GM21526 (cell line): Measurements from ENCODE around the gene RPP25L.

Source experiments
- ATAC-seq: cut with Tn5 transposase; IDR thresholded peaks from one replicate; pipeline ENCODE4 v1.9.1; 2021; ENCODE audit warnings: moderate library complexity; ENCODE audit not compliant: unreplicated experiment, low FRiP score

The RPP25L gene

DNA sequence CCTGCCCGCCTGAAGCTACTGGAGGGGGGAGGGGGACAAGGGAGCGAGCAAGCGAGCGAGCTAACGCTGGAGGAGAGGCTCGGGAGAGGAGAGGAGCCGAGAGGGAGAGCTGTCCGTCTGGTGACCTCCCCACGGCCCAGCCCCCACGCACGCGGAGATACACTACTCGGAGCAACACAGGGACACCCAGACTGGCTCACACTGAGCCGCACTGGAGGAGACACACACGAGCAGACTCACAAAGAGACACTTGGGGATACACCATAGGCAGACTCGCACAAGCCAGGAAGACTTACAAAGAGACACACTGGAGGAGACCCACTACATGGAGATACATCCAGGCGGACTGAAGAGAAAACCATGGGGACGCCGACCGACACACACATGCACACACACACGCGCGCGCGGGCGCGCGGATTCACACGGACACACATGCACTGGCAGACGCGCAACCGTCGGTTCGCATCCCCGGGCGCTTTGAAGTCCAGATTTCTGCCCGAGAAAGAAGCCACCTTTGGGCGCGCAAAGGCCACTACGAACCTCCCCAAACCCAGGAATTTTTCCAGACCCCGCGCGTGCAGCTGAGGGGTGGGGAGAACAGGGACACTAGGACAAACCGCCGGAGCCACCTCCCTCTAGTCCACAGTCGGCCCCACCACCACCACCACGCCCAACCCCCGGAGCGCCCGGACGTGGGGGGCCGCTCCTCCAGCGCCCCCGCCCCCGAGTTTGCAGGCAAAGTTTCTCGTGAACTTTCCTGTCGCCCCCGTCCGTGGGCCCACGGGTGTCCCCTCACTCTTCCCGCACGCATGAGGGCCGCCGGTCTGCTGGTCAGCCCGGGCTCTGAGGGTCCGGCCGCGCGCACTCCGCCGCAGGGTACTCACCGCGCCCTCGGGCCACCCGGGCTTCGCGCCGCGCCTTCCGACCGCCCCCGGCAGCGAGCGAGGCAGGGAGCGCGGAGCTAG, 22.9 kb downstream of the RPP25L start:
- ATAC-seq = no peak

DNA sequence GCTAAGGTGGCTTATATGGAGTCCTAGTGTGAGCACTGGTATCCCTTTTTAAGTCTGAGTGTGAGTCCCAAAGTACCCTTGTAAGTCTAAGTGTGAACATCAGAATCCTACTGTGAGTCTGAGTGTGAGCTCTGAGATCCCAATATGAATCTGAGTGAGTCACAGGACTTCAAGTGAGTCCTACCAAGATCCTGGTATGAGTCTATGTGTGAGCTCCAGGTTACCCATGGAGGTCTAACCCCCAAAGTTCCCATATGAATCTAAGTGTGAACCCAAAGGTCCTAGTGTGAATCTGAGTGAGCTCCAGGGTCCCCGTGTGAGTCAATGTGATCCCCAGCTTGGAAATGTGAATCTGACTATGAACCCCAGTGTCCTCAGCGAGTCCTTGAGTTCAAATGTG, 24.6 kb downstream of the RPP25L start:
- no peak for ATAC-seq

DNA sequence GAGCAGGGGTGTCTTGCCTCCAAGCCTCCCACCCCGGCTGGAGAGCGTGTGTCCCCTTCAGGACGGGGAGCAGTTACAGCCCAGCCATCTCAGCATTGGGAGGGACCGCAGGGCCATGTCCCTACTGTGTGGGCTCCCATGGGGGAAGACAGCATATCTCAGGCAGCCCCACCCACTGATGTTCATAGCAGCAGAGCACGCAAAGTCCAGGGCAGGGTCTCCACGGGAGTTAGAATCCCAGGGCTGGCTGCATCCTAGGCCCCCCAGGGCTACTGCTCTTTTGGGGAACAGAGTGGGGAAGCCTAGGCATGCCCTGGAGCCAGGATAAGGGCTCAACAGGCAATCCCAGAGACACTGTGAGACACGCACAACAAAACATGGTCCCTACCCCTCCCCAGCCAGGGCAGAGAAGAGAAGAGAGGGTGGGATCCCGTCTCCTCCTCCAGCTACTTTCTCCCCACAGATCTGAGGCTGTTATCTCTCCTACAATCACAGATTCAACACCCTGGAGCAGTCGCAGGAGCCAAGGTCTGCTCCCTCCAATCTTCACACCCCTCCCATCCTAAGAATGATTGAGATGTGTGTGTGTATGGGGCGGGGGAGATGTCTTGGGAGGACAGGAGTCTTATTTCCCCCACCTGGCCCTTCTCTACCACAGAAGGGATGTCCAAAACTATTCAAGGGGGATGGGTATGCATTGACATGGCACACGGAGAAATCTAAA, 25.8 kb downstream of the RPP25L start:
- ATAC-seq = no peak

DNA sequence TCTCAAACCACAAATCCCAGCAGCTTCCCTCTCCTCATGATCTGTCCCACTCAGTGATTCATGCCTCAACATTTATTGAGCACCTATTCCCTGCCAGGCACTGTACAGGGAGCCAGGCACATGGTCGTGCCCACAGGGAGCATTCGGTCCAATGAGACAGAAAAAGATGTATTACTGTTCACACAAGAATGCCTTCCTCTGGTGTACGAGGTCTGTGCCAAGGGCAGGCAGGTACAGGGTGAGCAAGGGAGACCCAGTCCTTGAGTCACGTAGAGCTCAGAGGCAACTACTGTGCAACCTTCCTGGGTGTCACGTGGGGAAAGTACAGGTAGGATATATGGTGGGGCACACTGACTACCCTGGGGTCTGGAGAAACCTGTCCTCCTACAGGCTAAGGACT, 26.9 kb downstream of the RPP25L start:
- no peak for ATAC-seq

DNA sequence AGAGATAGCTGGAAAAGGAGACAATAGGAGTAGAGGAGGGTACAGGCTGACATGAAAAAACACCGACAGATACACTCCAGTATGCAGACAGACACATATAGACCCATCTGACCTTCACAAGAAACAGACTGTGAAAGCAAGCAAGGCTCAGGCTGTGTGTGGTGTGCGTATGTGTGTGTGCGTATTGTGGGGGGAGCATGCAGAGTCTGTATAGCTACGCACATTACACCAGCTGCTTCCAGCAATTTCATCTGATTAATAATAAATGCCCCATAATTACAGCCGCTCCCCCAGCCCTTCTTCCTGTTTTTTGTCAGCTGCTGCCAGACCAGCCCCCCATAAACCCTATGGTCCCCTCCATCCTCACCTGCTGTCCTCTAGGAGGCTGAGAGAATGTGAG, 29.1 kb downstream of the RPP25L start:
- ATAC-seq = no peak

DNA sequence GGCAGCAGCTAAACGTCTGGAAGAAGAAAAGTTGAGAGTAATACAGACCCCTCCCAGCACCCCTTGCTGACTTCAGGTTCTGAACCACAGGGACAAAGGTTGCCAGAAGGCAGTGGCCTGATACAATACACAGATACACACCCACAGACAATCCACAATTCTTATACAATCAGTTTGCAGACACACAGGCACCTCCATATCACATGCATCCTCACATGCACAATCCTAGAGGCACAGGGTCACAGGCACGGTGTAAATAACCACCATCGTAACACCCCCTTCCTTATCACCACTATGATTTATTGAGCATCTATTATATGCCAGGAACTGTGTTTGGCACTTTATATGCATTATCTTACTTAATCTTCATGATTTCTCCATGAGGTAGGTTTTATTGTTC, 30.6 kb downstream of the RPP25L start:
- ATAC-seq = no peak

DNA sequence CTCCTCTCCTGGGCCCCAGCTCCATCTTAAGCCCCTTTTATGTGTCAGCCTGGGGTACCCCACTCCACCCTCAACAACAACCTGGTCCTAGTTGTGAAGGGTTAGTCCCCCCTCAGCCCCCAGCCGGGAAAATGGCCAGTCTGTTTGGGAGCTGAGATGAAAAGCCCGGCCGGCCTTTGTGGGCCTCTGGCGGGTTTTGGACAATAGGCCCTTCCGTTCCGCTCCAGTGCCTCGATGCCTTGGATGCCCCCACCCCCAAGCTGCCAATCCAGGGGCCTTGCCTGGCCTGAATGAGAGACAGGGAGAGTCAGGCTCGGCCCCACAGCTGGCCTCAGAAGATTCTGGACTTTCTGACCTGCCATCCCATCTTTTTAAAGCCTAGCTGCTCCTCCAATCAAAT, 31.5 kb downstream of the RPP25L start:
- no peak for ATAC-seq

DNA sequence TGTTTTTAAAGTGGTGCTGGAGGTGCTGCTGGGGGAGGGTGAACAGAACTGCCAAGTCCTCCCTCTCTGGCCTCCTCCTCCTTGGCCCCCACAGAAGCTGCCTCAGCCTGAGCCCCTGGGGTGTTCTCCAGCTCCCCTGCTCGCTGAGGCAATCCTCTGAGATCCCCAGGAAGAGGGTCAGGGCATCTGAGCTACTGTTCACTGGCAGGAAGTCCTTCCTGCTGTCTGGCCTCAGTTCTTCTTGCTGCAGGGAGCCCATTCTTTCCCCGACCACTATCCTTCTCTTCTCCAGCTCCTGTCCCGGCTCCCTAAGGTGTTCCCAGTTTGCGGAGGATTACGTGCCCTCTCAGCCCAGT, 32.1 kb downstream of the RPP25L start:
- no peak for ATAC-seq

DNA sequence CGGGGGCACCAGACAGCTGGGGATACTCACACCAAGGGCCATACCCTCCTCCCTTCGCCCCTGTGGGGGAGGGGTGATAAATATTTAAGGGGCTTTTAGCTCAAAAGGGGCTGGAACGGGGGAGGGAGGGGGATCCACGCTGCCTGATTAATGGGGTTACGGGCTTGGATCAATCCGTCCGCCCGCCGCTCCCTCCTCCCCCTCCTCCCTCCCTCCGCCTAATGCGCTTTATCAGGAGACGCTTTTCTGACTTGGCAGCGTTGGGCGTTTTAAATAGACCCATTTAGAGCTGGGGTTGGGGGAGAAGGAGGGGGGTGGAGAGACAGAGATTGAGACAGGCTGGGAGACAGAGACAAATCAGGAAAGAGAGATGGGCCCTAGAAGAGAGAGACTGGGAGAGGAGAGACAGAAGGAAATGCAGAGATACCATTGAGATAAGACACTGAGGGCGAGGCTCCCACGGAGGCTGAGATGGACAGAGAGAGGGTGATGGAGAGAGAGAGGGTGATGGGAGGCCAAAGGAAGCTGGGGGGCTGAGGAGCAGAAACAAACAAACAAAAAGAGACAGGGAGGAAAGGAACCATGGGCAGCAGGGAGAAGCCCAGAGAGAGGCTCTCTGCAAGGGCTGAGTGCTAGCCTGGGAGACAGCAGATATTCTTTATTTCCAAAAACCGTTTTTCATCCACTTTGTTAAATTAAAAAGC, 32.6 kb downstream of the RPP25L start:
- no peak for ATAC-seq

DNA sequence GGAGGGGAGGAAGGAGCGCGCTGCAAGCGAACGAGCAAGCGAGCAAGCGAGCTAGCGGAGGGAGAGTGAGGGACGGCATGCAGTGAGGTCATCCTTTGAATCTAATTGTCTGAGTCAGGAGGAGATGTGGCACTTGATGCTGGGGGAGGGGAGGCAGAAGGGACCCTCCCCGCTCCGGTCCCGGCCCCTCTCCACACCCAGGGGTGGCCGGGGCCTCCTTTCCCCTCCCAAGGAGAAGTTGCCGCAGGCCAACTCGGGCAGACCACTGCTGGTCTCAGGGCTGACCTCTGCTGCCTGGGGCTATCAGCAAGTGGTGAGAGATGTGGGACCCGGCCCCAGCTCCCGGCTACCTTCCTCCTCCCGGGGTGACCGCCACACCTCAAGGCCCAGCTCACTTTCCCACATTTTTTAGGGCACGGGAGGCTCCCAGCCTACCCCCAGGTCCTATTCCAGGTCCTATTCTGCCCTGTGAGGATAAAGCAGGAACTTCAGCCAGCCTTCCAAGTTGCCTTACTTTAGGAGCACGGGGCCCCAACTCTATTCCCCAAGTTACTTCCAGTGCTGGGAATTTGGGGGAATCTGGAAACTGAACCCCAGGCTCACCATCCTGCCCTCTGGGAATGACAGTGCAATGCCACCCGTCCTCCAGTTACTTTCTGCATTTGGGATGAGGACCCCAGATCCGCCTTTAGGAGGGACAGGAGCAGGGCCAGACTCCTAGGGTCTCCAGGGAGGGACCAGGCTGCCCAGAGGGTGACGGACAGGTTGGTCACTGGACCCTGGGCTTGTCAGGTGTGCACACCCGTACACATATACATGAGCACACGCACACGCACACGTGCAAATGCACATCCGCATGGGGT, 33.4 kb downstream of the RPP25L start:
- ATAC-seq = no peak

DNA sequence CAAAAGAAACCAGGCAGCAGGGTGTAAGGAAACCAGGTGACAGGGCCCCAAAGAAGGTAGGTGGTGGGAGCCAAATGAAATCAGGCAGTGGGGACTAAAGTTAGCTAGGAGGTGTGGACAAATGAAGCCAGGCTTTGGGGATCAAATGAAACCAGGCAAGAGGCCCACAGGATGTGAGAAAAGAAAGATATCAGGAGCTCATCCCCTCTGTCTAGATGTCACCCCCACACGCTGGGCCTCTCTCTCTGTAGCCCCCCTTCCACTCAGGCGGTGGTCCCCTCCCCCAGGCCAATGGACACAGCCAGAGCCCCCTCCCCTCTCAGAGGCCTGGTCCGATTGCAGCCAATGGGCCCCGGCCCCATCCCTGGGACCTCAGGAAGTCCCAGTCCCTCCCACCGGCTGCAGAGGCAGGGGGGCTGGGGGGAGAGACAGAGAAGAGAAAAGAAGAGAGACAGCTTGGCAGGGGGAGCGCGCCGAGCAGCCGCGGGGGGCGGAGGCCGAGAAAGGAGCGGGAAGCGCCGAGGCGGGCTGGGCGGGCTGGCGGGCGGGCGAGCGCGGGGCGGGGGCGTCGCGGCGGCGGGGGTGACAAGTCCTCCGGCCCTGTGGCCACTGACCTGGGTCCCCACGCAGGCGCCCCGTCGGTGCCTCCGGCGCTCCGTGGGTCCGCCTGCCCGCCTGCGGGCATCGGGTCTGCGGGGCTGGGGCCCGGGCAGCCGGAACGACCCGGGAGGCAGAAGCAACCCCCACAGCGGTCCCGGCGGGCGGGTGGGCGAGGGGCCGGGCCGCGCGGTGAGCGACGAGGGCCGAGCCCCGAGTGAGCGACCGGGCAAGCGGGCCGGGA, 34.3 kb downstream of the RPP25L start:
- ATAC-seq = no peak

DNA sequence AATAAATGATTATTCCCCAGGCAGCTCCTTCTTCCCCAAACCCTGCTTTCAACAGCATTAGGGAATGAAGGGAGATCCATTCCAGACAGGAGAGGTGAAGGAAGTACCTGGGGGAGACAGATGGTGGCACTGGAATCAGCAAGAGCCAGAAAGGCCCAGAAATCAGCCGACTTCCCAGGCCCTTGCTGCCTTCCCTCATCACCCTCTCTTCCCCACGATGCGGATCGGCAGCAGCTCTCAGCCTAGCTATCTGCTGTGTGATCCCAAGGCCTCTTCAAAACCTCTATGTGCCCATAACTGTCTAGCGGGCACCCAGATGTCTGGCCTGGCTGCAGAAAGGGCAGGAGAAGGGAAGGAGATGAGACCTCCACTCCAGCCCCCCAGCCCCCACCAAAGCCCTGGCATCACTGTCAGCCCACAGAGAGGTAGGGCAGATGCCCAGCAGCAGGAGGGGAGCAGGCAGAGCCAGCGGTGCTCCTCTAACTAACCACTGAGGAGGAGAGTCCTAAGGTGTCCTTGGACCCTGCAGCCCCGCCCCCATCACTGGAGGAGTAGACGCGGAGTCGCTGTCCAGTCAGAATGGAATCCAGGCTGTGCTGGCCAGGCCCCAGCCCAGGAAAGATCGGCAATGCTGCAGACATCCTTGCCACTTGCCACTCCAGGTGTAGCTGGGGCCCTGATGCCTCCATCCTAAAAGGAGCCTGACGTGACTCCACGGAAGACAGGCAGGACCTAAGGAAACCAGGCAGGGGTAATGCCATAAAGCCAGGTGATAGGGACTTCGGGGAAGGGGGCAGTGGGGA, 35.1 kb downstream of the RPP25L start:
- no peak for ATAC-seq

DNA sequence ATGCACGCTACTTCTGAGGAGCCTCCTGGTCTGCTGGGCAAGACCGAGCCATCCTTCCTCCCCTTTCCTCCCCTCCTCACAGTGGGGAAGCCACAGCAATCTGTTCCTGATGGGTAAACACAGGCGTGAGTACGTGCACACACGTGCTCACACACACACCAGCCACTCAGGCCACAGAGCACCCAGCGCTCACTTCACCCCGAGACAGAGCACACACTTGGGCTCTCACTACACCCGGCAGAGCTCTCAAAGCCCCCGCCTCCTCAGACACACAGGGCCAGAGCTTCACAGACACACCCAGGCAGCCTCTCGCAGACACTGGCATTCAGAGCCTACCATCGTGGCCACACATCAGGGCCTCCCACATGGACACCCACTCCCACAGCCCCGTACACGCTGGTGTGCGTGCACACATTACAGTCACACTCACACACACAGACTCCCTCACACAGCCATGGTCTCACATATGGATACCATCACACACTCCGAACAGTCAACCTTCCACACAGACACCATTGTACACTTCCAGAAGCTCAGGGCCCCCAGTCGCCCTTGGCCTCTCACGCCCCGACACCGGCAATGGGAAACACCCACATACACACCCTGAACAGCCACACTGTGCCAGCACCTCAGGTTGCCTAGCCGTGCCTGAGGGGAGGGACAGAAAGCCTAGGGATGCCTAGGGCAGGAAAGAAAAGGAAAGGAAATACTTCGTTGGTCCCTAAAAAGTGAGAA, 35.9 kb downstream of the RPP25L start:
- ATAC-seq = no peak

DNA sequence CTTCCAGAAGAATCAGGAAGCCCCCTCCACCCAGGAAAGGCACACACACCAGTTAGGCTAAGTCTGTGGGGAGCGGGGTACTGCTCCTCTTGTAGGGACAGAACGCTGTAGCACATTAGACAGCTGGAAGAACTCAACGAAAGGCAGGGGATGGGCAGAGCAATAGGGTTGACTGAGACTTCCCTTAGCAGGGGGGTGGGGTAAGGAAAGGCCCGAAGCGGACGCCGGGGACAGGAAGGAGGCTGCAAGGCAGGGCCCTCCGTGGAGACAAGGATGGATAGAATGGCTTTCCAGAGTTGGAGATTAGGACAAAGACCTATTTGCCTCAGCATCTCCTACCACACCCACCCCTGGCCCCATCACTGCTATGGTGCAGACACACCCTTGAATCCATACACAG, 36.7 kb downstream of the RPP25L start:
- no peak for ATAC-seq

DNA sequence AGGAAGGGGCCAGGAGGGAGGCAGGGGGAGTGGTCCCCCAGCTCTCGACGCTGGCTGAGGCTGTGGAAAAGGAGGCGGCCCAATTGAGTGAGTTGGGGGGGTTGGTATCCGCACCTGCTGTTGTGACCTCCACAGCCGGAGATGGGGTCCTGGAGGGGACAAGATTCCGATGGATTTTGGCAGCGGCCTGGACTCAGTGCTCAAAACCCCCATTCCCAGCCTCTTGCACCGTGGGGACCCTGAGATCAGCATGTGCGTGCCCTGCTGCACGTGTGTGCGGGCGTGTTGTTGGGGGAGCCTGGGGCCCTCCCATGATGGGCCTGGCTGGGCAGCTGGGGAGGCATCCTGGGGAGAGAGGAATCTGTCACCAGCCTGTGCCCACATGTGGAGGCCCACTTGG, 37.3 kb downstream of the RPP25L start:
- ATAC-seq = no peak

DNA sequence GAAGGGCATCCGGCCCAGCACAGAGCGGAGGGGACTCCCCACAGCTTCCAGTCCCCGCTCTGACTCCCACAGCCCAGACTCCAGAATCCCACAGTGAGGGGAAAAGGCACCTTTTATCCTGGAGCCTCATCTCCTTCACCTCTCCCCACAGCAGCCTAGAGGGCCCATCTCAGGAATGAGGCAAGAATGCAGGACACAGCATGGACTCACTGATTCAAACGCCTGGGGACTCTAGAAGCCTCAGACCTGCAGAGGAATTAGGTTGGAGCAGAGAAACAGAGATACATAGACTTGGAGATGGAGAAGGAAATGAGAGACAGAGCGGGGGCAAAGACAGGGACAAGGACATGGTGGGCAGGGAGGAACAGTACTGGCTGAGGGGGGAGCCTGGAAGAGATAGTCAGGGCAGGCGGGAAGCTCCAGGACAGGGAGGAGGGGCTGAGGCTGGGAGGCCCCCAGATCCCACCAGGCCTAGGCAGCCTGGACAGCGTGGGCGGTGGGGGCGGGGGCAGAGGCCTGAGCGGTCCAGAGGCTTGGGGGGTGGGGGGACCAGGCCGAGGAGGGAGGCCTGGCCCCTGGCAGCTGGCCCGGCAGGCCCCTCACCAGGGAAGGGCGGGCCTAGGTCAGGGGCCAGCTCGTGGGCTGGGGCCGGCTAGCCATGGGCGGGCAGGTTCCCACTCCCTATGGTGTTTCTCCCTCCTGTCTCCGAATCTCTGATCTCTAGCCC, 38.1 kb downstream of the RPP25L start:
- ATAC-seq = no peak

DNA sequence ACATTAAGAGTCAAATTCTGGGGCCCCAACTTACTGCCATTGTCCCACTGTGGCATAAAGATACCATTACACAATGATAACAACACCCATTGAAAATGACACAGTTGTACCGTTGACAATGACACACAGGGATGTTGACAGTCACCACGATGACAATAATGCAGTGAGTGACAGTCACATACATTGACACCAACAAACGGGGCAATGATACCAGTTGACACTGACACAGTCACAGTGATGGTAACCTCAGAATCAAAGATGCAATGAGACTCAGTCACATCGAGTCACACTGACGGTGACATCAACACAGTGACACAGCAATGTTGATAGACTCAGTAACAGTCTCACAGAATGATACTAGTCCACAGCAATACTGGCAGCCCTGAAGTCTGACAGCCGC, 39.3 kb downstream of the RPP25L start:
- ATAC-seq = no peak
